GM23338 (cell line): ENCODE measurements around the gene KCNMA1. TPM values are rescaled to one million over a fixed set of nuclear protein-coding genes. Genes with fewer than 3 reads are reported as not detected.

Source experiments
- ATAC-seq: fragments of 200-7000 bp; cut with Tn5 transposase; 3 replicates; pipeline ENCODE4 v1.9.1; 2020
- DNase-seq: peaks from one replicate; pipeline ENCODE4 v3.0.0-alpha.2; 2015; ENCODE audit warnings: low spot score
- H2AFZ ChIP-seq: fragments of 200-600 bp; sonication (generic); 2 replicates; pipeline ENCODE4 v1.8.0; 2016; ENCODE audit warnings: antibody characterized with exemption, mild to moderate bottlenecking, moderate library complexity
- H3F3A ChIP-seq: fragments of 200-600 bp; sonication (generic); replicated peaks from 2 replicates; pipeline ENCODE4 v1.8.0; 2017; ENCODE audit warnings: antibody characterized with exemption, mixed run types, low read depth
- H3K27ac ChIP-seq: fragments of 200-600 bp; sonication (generic); 2 replicates; pipeline ENCODE4 v1.6.1; 2016; ENCODE audit warnings: low read depth
- H3K27me3 ChIP-seq: fragments of 200-600 bp; sonication (generic); 2 replicates; pipeline ENCODE4 v1.8.0; 2016; ENCODE audit warnings: mild to moderate bottlenecking, mixed run types, moderate library complexity; ENCODE audit not compliant: insufficient read depth
- H3K36me3 ChIP-seq: fragments of 200-600 bp; sonication (generic); 2 replicates; pipeline ENCODE4 v1.8.0; 2016; ENCODE audit warnings: mild to moderate bottlenecking; ENCODE audit not compliant: insufficient read depth
- H3K4me1 ChIP-seq: fragments of 200-600 bp; sonication (generic); 2 replicates; pipeline ENCODE4 v1.8.0; 2016; ENCODE audit warnings: mild to moderate bottlenecking, moderate library complexity; ENCODE audit not compliant: insufficient read depth
- H3K4me2 ChIP-seq: fragments of 200-600 bp; sonication (generic); 2 replicates; pipeline ENCODE4 v1.7.1; 2017; ENCODE audit warnings: mixed run types
- H3K4me3 ChIP-seq: fragments of 200-600 bp; sonication (generic); 2 replicates; pipeline ENCODE4 v1.6.1; 2016; ENCODE audit warnings: mixed run types
- H3K79me2 ChIP-seq: fragments of 200-600 bp; sonication (generic); replicated peaks from 2 replicates; pipeline ENCODE4 v1.8.0; 2017; ENCODE audit warnings: mild to moderate bottlenecking; ENCODE audit not compliant: insufficient read depth
- H3K9me2 ChIP-seq: fragments of 200-600 bp; sonication (generic); 2 replicates; pipeline ENCODE4 v1.8.0; 2017; ENCODE audit not compliant: insufficient read depth
- H4K20me1 ChIP-seq: fragments of 200-600 bp; sonication (generic); replicated peaks from 2 replicates; pipeline ENCODE4 v1.8.0; 2017; ENCODE audit warnings: mild to moderate bottlenecking; ENCODE audit not compliant: insufficient read depth
- H3K27ac Mint-ChIP-seq: 2 replicates; pipeline ENCODE4 v1.8.0; 2020; ENCODE audit warnings: inconsistent platforms, mild to moderate bottlenecking, moderate library complexity, mixed read lengths
- H3K27me3 Mint-ChIP-seq: 3 replicates; pipeline ENCODE4 v1.8.0; 2022; ENCODE audit warnings: low read depth, mild to moderate bottlenecking, moderate library complexity, mixed read lengths, inconsistent platforms; ENCODE audit not compliant: insufficient read depth, poor library complexity
- H3K36me3 Mint-ChIP-seq: 3 replicates; pipeline ENCODE4 v1.8.0; 2021; ENCODE audit warnings: low read depth, mild to moderate bottlenecking, inconsistent platforms, moderate library complexity, mixed read lengths
- H3K4me1 Mint-ChIP-seq: 3 replicates; pipeline ENCODE4 v1.8.0; 2020; ENCODE audit warnings: mild to moderate bottlenecking, inconsistent platforms, mixed read lengths
- H3K4me3 Mint-ChIP-seq: 3 replicates; pipeline ENCODE4 v1.8.0; 2021; ENCODE audit warnings: moderate library complexity, mild to moderate bottlenecking, inconsistent platforms, mixed read lengths
- H3K9me3 Mint-ChIP-seq: 3 replicates; pipeline ENCODE4 v1.8.0; 2020; ENCODE audit warnings: moderate library complexity, mild to moderate bottlenecking, inconsistent platforms, mixed read lengths
- CREB1 ChIP-seq: fragments of 250-450 bp; sonication (Bioruptor Pico); IDR thresholded peaks from 2 replicates; pipeline ENCODE4 v1.5.0; 2020; ENCODE audit warnings: low read depth, mild to moderate bottlenecking, moderate library complexity
- ETS1 ChIP-seq: IDR thresholded peaks from 2 replicates; pipeline ENCODE4 v1.6.1; 2016; ENCODE audit warnings: antibody characterized with exemption
- JUNB ChIP-seq: IDR thresholded peaks from one replicate; pipeline ENCODE4 v1.6.1; 2016; ENCODE audit warnings: antibody characterized with exemption; ENCODE audit not compliant: unreplicated experiment
- NANOG ChIP-seq: IDR thresholded peaks from 2 replicates; pipeline ENCODE4 v1.6.1; 2016; ENCODE audit warnings: antibody characterized with exemption, borderline replicate concordance
- POLR2AphosphoS5 ChIP-seq: IDR thresholded peaks from 2 replicates; pipeline ENCODE4 v1.6.1; 2016; ENCODE audit warnings: antibody characterized with exemption, low read depth
- REST ChIP-seq: IDR thresholded peaks from one replicate; pipeline ENCODE4 v1.6.1; 2018; ENCODE audit warnings: antibody characterized with exemption; ENCODE audit not compliant: unreplicated experiment
- STAT1 ChIP-seq: IDR thresholded peaks from one replicate; pipeline ENCODE4 v1.6.1; 2016; ENCODE audit warnings: antibody characterized with exemption; ENCODE audit not compliant: unreplicated experiment
- ZNF114 ChIP-seq: fragments of 250-450 bp; sonication (Bioruptor Pico); IDR thresholded peaks from 2 replicates; pipeline ENCODE4 v1.5.0; 2020; ENCODE audit warnings: mild to moderate bottlenecking, moderate library complexity
- ZNF331 ChIP-seq: fragments of 250-450 bp; sonication (Bioruptor Pico); IDR thresholded peaks from 2 replicates; pipeline ENCODE4 v1.5.0; 2020; ENCODE audit warnings: low read depth, mild to moderate bottlenecking, moderate library complexity
- polyA plus RNA-seq: library from polyadenylated mRNA; unstranded; fragments of >200 nt; fragmentation: Nextera tagmentation; extraction: Ambion mirVana; gene quantifications from 2 replicates; pipeline ENCODE4 v1.2.1, GENCODE V29; 2016
- total RNA-seq: library from RNA; depleted of rRNA; stranded (reverse); fragments of >200 nt; shearing (Covaris generic); gene quantifications from 2 replicates; pipeline ENCODE4 v1.2.3, GENCODE V29; 2014
- TF ChIP-seq, protein P1 (sequence below), 2 experiments: fragments of 200-600 bp in 1 of 2; sonication (generic) in 1 of 2; conservative IDR thresholded peaks; 2 replicates each; pipeline versions ENCODE4 v1.5.1 to v1.6.1; 2016 to 2017; ENCODE audit warnings: antibody characterized with exemption in 2 of 2, low read depth in 2 of 2, mild to moderate bottlenecking in 2 of 2, moderate library complexity in 1 of 2

The KCNMA1 gene
- total and polyA plus RNA-seq, 2 experiments from 2014 or later, result 8.2 to 9.0 TPM

DNA sequence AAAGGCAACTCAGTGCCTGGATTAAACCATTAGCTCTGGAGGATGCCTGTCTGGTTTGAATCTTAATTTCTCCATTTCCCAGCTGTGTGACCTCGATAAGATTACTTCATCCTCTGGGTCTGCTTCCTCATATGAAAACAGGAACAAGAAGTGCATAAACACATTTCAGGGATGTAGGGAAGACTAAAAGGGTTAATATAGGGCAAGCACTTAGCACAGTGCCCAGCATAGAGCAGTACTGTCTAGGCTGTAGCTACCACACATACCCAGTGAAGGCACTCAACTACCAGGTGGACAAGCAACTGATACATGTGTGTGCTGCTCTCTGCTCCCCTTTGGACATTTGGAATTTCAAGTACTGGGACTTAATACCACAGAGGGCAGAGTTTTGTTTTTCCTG is 85.4 kb downstream of the KCNMA1 start:
- H3K27ac Mint-ChIP-seq, result no peak overlapping the region
- Histone ChIP-seq H3F3A (no peaks in the 10 kb centered on the region), H2AFZ (no peak overlapping the region), H3K4me2 (no peak overlapping the region), H3K4me1 (no peaks in the 10 kb centered on the region), H3K36me3 (no peaks in the 10 kb centered on the region), H3K9me2 (no peaks in the 10 kb centered on the region; the same call in 1 of the 2 replicates), H3K79me2 (no peaks in the 10 kb centered on the region), H4K20me1 (no peaks in the 10 kb centered on the region), H3K4me3 (no peak overlapping the region), H3K27me3 (no peaks in the 10 kb centered on the region), H3K27ac (no peak overlapping the region)
- no peaks in the 10 kb centered on the region for H3K9me3 Mint-ChIP-seq
- peaks cover 4% of the 10 kb centered on the region for H3K4me1 Mint-ChIP-seq
- peaks cover 2% of the 10 kb centered on the region for H3K27me3 Mint-ChIP-seq
- DNase-seq (no peak), ATAC-seq (no peak)
- no peaks in the 10 kb centered on the region for H3K36me3 Mint-ChIP-seq
- H3K4me3 Mint-ChIP-seq, result no peak overlapping the region
- TF ChIP-seq ETS1 (no peak), JUNB (no peak), ZNF114 (CRISPR knock-in tag) (no peak), POLR2AphosphoS5 (no peak)
- TF ChIP-seq, protein P1, sequence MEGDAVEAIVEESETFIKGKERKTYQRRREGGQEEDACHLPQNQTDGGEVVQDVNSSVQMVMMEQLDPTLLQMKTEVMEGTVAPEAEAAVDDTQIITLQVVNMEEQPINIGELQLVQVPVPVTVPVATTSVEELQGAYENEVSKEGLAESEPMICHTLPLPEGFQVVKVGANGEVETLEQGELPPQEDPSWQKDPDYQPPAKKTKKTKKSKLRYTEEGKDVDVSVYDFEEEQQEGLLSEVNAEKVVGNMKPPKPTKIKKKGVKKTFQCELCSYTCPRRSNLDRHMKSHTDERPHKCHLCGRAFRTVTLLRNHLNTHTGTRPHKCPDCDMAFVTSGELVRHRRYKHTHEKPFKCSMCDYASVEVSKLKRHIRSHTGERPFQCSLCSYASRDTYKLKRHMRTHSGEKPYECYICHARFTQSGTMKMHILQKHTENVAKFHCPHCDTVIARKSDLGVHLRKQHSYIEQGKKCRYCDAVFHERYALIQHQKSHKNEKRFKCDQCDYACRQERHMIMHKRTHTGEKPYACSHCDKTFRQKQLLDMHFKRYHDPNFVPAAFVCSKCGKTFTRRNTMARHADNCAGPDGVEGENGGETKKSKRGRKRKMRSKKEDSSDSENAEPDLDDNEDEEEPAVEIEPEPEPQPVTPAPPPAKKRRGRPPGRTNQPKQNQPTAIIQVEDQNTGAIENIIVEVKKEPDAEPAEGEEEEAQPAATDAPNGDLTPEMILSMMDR (conservative IDR thresholded peaks at IDR 0.05; ENCODE audit: low read depth in 2 of 2), result no peak

- H3K4me1 ChIP-seq, result no peaks in the 10 kb centered on the region
- no peaks in the 10 kb centered on the region for H3K27me3 ChIP-seq
- Mint-ChIP-seq H3K36me3 (no peaks in the 10 kb centered on the region), H3K27ac (no peak overlapping the region), H3K4me3 (no peak overlapping the region), H3K4me1 (peaks cover 4% of the 10 kb centered on the region), H3K9me3 (no peaks in the 10 kb centered on the region), H3K27me3 (peaks cover 2% of the 10 kb centered on the region)
- peaks cover 2% of the 10 kb centered on the region; the same call in 1 of the 2 replicates for H3K9me2 ChIP-seq
- no peak overlapping the region for H3K4me3 ChIP-seq
- no peaks in the 10 kb centered on the region for H3K36me3 ChIP-seq
- H3F3A ChIP-seq, result no peaks in the 10 kb centered on the region
- TF ChIP-seq NANOG (no peak), STAT1 (no peak), JUNB (no peak), POLR2AphosphoS5 (no peak), CREB1 (no peak), ZNF331 (CRISPR knock-in tag) (no peak), REST (no peak)
- TF ChIP-seq, protein P1 (conservative IDR thresholded peaks at IDR 0.05; ENCODE audit: low read depth in 2 of 2), result no peak
- ATAC-seq (no peak), DNase-seq (no peak)
- H2AFZ ChIP-seq, result no peak overlapping the region
- no peaks in the 10 kb centered on the region for H4K20me1 ChIP-seq
- no peak overlapping the region for H3K27ac ChIP-seq
- H3K79me2 ChIP-seq, result no peaks in the 10 kb centered on the region
- no peak overlapping the region for H3K4me2 ChIP-seq
Observed at GRCh38 chr10:77550378-77550777, 87.2 kb downstream of the KCNMA1 start.
